ENCODE measurements around the gene PPP4C. TPM values are rescaled to one million over a fixed set of nuclear protein-coding genes. Genes with fewer than 3 reads are reported as not detected.

PPP4C gene
- total RNA-seq, 1 experiment from 2014 or later = 116 TPM

DNA sequence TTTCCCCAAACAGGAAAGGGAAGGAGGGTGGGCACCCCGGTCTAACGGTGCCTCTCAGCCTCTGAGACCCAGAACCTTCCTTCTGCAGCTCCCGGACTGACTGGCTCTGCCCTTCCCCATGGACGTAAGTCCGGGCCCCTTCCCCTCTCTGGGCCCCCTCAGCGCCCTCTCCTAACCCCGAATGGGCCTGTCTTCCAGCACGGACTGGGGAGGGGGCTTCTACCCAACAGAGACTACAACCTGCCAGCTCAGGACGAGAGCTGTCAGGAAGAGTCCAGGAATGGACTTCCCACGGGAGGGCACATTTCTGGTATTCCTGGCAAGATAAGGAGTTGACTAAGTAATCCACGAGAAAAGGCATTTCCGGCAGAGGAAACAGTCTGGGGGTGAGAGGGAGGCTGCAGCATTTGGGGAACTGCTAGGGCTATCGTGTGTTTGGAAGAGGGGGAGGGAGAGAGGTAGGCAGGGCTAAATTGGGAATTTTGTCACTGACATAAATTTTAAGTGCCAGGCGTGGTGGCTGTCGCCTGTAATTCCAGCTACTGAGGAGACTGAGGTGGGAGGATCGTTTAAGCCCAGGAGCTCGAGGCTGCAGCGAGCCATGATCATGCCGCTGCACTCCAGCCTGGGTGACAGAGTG lies 22.3 kb upstream of the PPP4C start:
- Histone ChIP-seq H3F3A (ENCODE audit: low read length, unreplicated experiment) (no peaks in the 10 kb centered on the region), H3K9ac (ENCODE audit: low read length) (peak overlapping the region; percentile 71), H3K9me3 (ENCODE audit: low read length) (no peaks in the 10 kb centered on the region), H2AFZ (ENCODE audit: low read length) (peak overlapping the region; percentile 82), H3K27ac (ENCODE audit: low read length) (peak overlapping the region; percentile 53), H3K4me1 (ENCODE audit: insufficient read depth, low read length) (peaks cover 15% of the 10 kb centered on the region), H3K9me2 (replicated peaks; ENCODE audit: low read length) (no peaks in the 10 kb centered on the region), H3K36me3 (ENCODE audit: low read depth, low read length) (no peaks in the 10 kb centered on the region), H3K4me2 (ENCODE audit: low read length) (peak overlapping the region; percentile 93), H3K79me2 (ENCODE audit: low read length) (no peaks in the 10 kb centered on the region), H3K27me3 (ENCODE audit: low read length) (no peaks in the 10 kb centered on the region), H4K20me1 (ENCODE audit: low read length) (no peaks in the 10 kb centered on the region), H3K4me3 (ENCODE audit: low read length) (peak overlapping the region; percentile 83)
- DNase-seq (peak; percentile 57), ATAC-seq (peak; percentile 64)
- ChIA-PET CTCF (no interaction called here), POLR2A (ENCODE audit: unreplicated experiment) (interaction anchor here (0.5 kb wide), 1 partner anchor 8 kb away, joined by 5 read pairs; no protein-coding TSS in a partner anchor)
- TSS peak; percentile 81 for BruUV-seq (replicated peaks)
- TF ChIP-seq EZH2phosphoT487 (IDR thresholded peaks at IDR 0.05; ENCODE audit: borderline replicate concordance, low read length) = no peak
- no peak for TF ChIP-seq CTCF (conservative IDR thresholded peaks at IDR 0.05; ENCODE audit: low read depth, low read length)
- no peak for TF ChIP-seq EZH2 (IDR thresholded peaks at IDR 0.05; ENCODE audit: low read length, unreplicated experiment)
- intact Hi-C loops (cut with micrococcal nuclease) = no loop called here

GRCh38 chr16:30054451-30054850 lies 21.3 kb upstream of the PPP4C start:
- CTCF ChIA-PET = no interaction called here

More at GRCh38 chr16:30054451-30054850, 21.3 kb upstream of the PPP4C start:
- H4K20me1 ChIP-seq (ENCODE audit: low read length) = no peaks in the 10 kb centered on the region
- peaks cover 15% of the 10 kb centered on the region for H3K4me1 ChIP-seq (ENCODE audit: insufficient read depth, low read length)
- no peak for ATAC-seq
- H3K79me2 ChIP-seq (ENCODE audit: low read length) = no peaks in the 10 kb centered on the region
- H3K9me2 ChIP-seq (replicated peaks; ENCODE audit: low read length) = no peaks in the 10 kb centered on the region
- no peaks in the 10 kb centered on the region for H3K9me3 ChIP-seq (ENCODE audit: low read length)
- POLR2A ChIA-PET (ENCODE audit: unreplicated experiment) = no interaction called here
- no peaks in the 10 kb centered on the region for H3F3A ChIP-seq (ENCODE audit: low read length, unreplicated experiment)
- no peak overlapping the region for H3K27ac ChIP-seq (ENCODE audit: low read length)
- TF ChIP-seq EZH2 (IDR thresholded peaks at IDR 0.05; ENCODE audit: low read length, unreplicated experiment) (no peak), EZH2phosphoT487 (IDR thresholded peaks at IDR 0.05; ENCODE audit: borderline replicate concordance, low read length) (no peak), CTCF (conservative IDR thresholded peaks at IDR 0.05; ENCODE audit: low read depth, low read length) (no peak)
- no peak for DNase-seq
- H2AFZ ChIP-seq (ENCODE audit: low read length) = no peak overlapping the region
- no TSS peak for BruUV-seq (replicated peaks)
- H3K36me3 ChIP-seq (ENCODE audit: low read depth, low read length) = no peaks in the 10 kb centered on the region
- no peak overlapping the region for H3K4me3 ChIP-seq (ENCODE audit: low read length)
- peak overlapping the region; percentile 71; the same call in 1 of the 2 replicates for H3K4me2 ChIP-seq (ENCODE audit: low read length)
- H3K27me3 ChIP-seq (ENCODE audit: low read length) = no peaks in the 10 kb centered on the region
- no peak overlapping the region for H3K9ac ChIP-seq (ENCODE audit: low read length)
- intact Hi-C loops (cut with micrococcal nuclease) = no loop called here
